GM10266 (cell line): Measurements from ENCODE around the gene CLCA2.

Source experiments
- DNase-seq: peaks from one replicate; pipeline ENCODE4 v3.0.0; 2012; ENCODE audit errors: extremely low spot score
- CTCF ChIP-seq: IDR thresholded peaks from 2 replicates; pipeline ENCODE4 v1.5.1; 2012; ENCODE audit warnings: mild to moderate bottlenecking, low read depth; ENCODE audit not compliant: control insufficient read depth, insufficient read depth; ENCODE audit errors: missing control alignments

Gene CLCA2

GRCh38 chr1:86429122-86429725 lies 5.3 kb downstream of the CLCA2 start:
- TF ChIP-seq CTCF = no peak
- DNase-seq = no peak

- DNase-seq = no peak
- no peak for TF ChIP-seq CTCF
These were observed 5.9 kb downstream of the CLCA2 start for GRCh38 chr1:86429835-86430234.

- no peak for DNase-seq
- no peak for TF ChIP-seq CTCF
These were observed 6.4 kb downstream of the CLCA2 start for GRCh38 chr1:86430376-86430775.

- no peak for DNase-seq
- TF ChIP-seq CTCF = no peak
These were observed 10.1 kb downstream of the CLCA2 start for GRCh38 chr1:86434059-86434458.

GRCh38 chr1:86435327-86435726 lies 11.4 kb downstream of the CLCA2 start:
- no peak for DNase-seq
- TF ChIP-seq CTCF = no peak

GRCh38 chr1:86436041-86436440 lies 12.1 kb downstream of the CLCA2 start:
- no peak for TF ChIP-seq CTCF
- DNase-seq = no peak

GRCh38 chr1:86441581-86441980 lies 17.6 kb downstream of the CLCA2 start:
- DNase-seq = no peak
- TF ChIP-seq CTCF = no peak
